Measurements from ENCODE around the gene COX6B1. TPM values are rescaled to one million over a fixed set of nuclear protein-coding genes. Genes with fewer than 3 reads are reported as not detected.

Gene COX6B1
- total RNA-seq, 2 donors from 2014 or later, result 401 to 445 TPM

DNA sequence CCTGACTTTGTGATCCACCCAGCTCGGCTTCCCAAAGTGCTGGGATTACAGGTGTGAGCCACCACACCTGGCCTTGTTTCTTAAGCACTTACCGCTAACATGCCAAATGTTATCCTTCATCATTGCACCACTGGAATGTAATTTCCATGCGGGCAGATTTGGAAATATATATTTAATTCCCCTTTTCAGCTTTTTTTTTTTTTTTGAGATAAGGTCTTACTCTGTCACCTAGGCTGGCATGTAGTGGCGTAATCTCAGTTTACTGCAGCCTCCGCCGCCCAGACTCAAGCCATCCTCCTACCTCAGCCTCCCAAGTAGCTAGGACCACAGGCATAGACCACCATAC is 13.8 kb downstream of the COX6B1 start:
- H3K27ac Mint-ChIP-seq, result no peak overlapping the region
- TF ChIP-seq, protein P1, sequence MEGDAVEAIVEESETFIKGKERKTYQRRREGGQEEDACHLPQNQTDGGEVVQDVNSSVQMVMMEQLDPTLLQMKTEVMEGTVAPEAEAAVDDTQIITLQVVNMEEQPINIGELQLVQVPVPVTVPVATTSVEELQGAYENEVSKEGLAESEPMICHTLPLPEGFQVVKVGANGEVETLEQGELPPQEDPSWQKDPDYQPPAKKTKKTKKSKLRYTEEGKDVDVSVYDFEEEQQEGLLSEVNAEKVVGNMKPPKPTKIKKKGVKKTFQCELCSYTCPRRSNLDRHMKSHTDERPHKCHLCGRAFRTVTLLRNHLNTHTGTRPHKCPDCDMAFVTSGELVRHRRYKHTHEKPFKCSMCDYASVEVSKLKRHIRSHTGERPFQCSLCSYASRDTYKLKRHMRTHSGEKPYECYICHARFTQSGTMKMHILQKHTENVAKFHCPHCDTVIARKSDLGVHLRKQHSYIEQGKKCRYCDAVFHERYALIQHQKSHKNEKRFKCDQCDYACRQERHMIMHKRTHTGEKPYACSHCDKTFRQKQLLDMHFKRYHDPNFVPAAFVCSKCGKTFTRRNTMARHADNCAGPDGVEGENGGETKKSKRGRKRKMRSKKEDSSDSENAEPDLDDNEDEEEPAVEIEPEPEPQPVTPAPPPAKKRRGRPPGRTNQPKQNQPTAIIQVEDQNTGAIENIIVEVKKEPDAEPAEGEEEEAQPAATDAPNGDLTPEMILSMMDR (conservative IDR thresholded peaks at IDR 0.05), result no peak
- H3K4me1 Mint-ChIP-seq, result no peaks in the 10 kb centered on the region
- Histone ChIP-seq H3K4me3 (ENCODE audit: low read length) (no peak overlapping the region), H3K9ac (ENCODE audit: extremely low read depth, low read length, poor library complexity, severe bottlenecking) (no peak overlapping the region), H3K4me1 (ENCODE audit: control insufficient read depth, insufficient read depth, low read length) (no peaks in the 10 kb centered on the region), H3K27me3 (ENCODE audit: control insufficient read depth, insufficient read depth, low read length, poor library complexity, severe bottlenecking) (no peaks in the 10 kb centered on the region), H3K36me3 (ENCODE audit: control insufficient read depth, insufficient read depth, low read length) (peaks cover 16% of the 10 kb centered on the region), H3K27ac (ENCODE audit: low read depth, low read length) (no peak overlapping the region), H3K9me3 (ENCODE audit: control insufficient read depth, low read length) (no peaks in the 10 kb centered on the region)
- no peak overlapping the region for H3K4me3 Mint-ChIP-seq
- 97 to 99% methylated on average over 2 to 6 of the region's 6 CpGs for WGBS, 2 experiments (ENCODE audit: insufficient coverage in 1 of 2, insufficient read length in 1 of 2)
- DNase-seq, result no peak
- H3K27me3 Mint-ChIP-seq (ENCODE audit: insufficient read depth), result no peaks in the 10 kb centered on the region
- peaks cover 67% of the 10 kb centered on the region for H3K36me3 Mint-ChIP-seq (ENCODE audit: low read depth)
- H3K9me3 Mint-ChIP-seq, result no peaks in the 10 kb centered on the region

GRCh38 chr19:35663981-35664380 is 15.9 kb downstream of the COX6B1 start:
- Histone ChIP-seq H3K9me3 (ENCODE audit: control insufficient read depth, low read length) (no peaks in the 10 kb centered on the region), H3K4me3 (ENCODE audit: low read length) (no peak overlapping the region), H3K36me3 (ENCODE audit: control insufficient read depth, insufficient read depth, low read length) (no peaks in the 10 kb centered on the region), H3K27ac (ENCODE audit: low read depth, low read length) (no peak overlapping the region), H3K4me1 (ENCODE audit: control insufficient read depth, insufficient read depth, low read length) (no peaks in the 10 kb centered on the region), H3K27me3 (ENCODE audit: control insufficient read depth, insufficient read depth, low read length, poor library complexity, severe bottlenecking) (peaks cover under 1% of the 10 kb centered on the region), H3K9ac (ENCODE audit: extremely low read depth, low read length, poor library complexity, severe bottlenecking) (no peak overlapping the region)
- Mint-ChIP-seq H3K9me3 (no peaks in the 10 kb centered on the region), H3K27ac (no peak overlapping the region), H3K27me3 (ENCODE audit: insufficient read depth) (peaks cover 8% of the 10 kb centered on the region), H3K4me3 (no peak overlapping the region), H3K4me1 (no peaks in the 10 kb centered on the region), H3K36me3 (ENCODE audit: low read depth) (peaks cover 50% of the 10 kb centered on the region)
- 85 to 96% methylated on average over 3 of the region's 3 CpGs for WGBS, 2 experiments (ENCODE audit: insufficient coverage in 1 of 2, insufficient read length in 1 of 2)
- TF ChIP-seq, protein P1 (conservative IDR thresholded peaks at IDR 0.05), result no peak
- DNase-seq, result no peak

GRCh38 chr19:35665157-35665556 is 17.0 kb downstream of the COX6B1 start:
- Mint-ChIP-seq H3K4me3 (no peak overlapping the region), H3K4me1 (no peaks in the 10 kb centered on the region), H3K36me3 (ENCODE audit: low read depth) (peaks cover 46% of the 10 kb centered on the region), H3K27me3 (ENCODE audit: insufficient read depth) (peaks cover 20% of the 10 kb centered on the region), H3K9me3 (no peaks in the 10 kb centered on the region), H3K27ac (no peak overlapping the region)
- DNase-seq, result no peak
- WGBS, 2 experiments (ENCODE audit: insufficient coverage in 1 of 2, insufficient read length in 1 of 2), result 94 to 95% methylated on average over 23 to 24 of the region's 24 CpGs
- H3K36me3 ChIP-seq (ENCODE audit: control insufficient read depth, insufficient read depth, low read length), result no peaks in the 10 kb centered on the region
- H3K27ac ChIP-seq (ENCODE audit: low read depth, low read length), result no peak overlapping the region
- H3K4me3 ChIP-seq (ENCODE audit: low read length), result no peak overlapping the region
- H3K9me3 ChIP-seq (ENCODE audit: control insufficient read depth, low read length), result no peaks in the 10 kb centered on the region
- TF ChIP-seq, protein P1 (conservative IDR thresholded peaks at IDR 0.05), result no peak
- no peaks in the 10 kb centered on the region for H3K4me1 ChIP-seq (ENCODE audit: control insufficient read depth, insufficient read depth, low read length)
- no peak overlapping the region for H3K9ac ChIP-seq (ENCODE audit: extremely low read depth, low read length, poor library complexity, severe bottlenecking)
- peaks cover 12% of the 10 kb centered on the region for H3K27me3 ChIP-seq (ENCODE audit: control insufficient read depth, insufficient read depth, low read length, poor library complexity, severe bottlenecking)

Data from endodermal cell (in vitro differentiated cells).